ENCODE results near the gene CDT1.
"Not testable (repeated sequence)": the region's sequence is repeated elsewhere in the genome, so short reads cannot be mapped to it uniquely, and the experiment has no call there.

The CDT1 gene

DNA sequence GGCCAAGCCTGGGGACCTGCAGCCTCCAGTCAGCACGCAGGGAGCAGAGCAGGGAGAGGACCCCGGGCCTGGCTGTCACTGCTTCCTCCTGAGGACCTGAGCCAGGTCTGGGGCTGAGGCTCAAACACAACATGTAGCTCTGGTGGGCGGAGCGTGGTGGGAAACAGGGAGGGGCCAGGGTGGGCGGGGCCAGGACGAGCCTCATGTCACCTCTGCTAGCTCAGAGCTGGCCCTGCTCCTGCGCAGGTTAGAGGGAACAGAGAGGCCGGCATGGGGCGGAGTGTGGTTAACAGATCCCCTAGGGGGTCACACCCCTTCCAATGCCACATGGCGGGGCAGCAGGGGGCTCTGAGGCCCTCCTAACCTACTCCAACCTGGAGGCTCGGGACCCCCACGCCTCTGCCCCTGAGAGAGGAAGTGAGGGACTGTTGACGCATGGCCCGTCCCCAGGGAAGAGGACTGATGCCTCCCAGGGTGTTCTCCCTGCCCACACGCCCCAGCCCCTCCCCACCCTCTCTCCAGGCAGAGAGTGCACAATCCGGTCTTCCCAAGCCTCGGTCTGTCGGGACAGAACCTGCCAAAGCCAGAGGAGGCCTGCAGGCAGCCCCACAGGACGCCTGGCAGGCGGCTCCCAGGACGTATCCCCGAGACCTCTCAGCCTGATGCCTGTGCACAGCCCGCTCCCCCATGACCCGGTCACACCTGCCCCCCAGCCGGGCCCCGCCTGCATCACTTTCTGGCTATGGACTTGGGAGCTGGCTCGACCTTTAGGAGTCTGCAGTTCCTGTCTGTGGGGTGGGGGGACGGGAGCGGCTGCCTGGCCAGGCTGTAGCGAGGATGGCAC, 33.8 kb upstream of the CDT1 start:
- no peak for DNase-seq (ENCODE audit: low read depth, low spot score)
- no peaks in the 10 kb centered on the region for H3K36me3 ChIP-seq (ENCODE audit: control insufficient read depth, insufficient read depth, low read length)
- H3K27me3 ChIP-seq (ENCODE audit: control insufficient read depth, insufficient read depth, low read length): no peaks in the 10 kb centered on the region
- H3K4me3 ChIP-seq (ENCODE audit: low read length): no peak overlapping the region
- WGBS (ENCODE audit: insufficient coverage, insufficient read length): no CpG with 5 or more reads among the region's 30 CpGs
- H3K9me3 ChIP-seq (ENCODE audit: control insufficient read depth, insufficient read depth, low read length): no peaks in the 10 kb centered on the region
- H3K4me1 ChIP-seq (ENCODE audit: control insufficient read depth, insufficient read depth, low read length): peaks cover 22% of the 10 kb centered on the region
- H3K27ac ChIP-seq (ENCODE audit: low read length): no peak overlapping the region

DNA sequence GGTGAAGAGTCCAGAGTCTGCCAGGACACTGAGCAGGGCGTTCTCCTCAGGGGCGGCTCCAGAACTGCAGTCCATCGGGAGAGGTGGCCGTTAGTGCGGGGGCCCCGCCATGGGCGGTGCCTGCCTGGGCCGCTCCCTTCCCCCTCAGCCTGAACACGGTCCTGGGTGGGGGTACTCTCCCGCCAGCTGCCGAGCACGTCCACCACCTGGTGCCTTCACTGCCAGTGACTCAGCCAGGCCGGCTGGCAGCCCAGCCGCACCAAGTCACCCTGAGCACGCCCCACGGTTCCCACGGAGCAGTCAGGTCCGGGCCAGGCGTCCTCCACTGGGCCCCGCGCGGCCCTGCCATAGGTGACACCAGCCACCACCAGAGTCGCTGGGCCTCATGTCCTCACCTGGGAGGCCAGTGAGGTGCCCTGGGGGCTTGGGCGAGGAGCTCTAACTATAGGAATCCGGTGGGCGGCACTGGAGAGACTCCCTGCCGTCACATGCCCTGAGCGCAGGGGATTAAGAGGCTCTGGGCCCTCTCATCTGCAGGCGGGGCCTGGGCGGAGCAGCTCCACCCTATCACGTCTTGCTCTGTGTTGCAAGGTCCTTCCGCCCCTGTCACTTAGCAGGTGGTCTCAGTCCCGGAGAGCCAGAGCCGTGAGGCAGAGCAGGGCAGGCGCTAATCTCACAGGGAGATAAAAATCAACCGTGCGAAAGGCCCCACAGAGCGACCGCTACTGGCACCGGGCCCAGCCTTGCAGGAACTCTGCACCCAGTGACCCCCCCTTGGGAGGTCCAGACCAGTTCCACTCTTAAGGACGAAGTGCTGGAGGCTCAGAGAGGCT, 32.9 kb upstream of the CDT1 start:
- no peaks in the 10 kb centered on the region for H3K9me3 ChIP-seq (ENCODE audit: control insufficient read depth, insufficient read depth, low read length)
- no peak for DNase-seq (ENCODE audit: low read depth, low spot score)
- H3K4me1 ChIP-seq (ENCODE audit: control insufficient read depth, insufficient read depth, low read length): peaks cover 19% of the 10 kb centered on the region
- no peaks in the 10 kb centered on the region for H3K27me3 ChIP-seq (ENCODE audit: control insufficient read depth, insufficient read depth, low read length)
- no peak overlapping the region for H3K4me3 ChIP-seq (ENCODE audit: low read length)
- no CpG with 5 or more reads among the region's 41 CpGs for WGBS (ENCODE audit: insufficient coverage, insufficient read length)
- no peaks in the 10 kb centered on the region for H3K36me3 ChIP-seq (ENCODE audit: control insufficient read depth, insufficient read depth, low read length)
- no peak overlapping the region for H3K27ac ChIP-seq (ENCODE audit: low read length)

GRCh38 chr16:88771294-88771772, 32.3 kb upstream of the CDT1 start:
- no peaks in the 10 kb centered on the region for H3K36me3 ChIP-seq (ENCODE audit: control insufficient read depth, insufficient read depth, low read length)
- no peak overlapping the region for H3K4me3 ChIP-seq (ENCODE audit: low read length)
- no peak overlapping the region for H3K27ac ChIP-seq (ENCODE audit: low read length)
- no CpG with 5 or more reads among the region's 19 CpGs for WGBS (ENCODE audit: insufficient coverage, insufficient read length)
- H3K9me3 ChIP-seq (ENCODE audit: control insufficient read depth, insufficient read depth, low read length): no peaks in the 10 kb centered on the region
- H3K4me1 ChIP-seq (ENCODE audit: control insufficient read depth, insufficient read depth, low read length): peaks cover 19% of the 10 kb centered on the region
- H3K27me3 ChIP-seq (ENCODE audit: control insufficient read depth, insufficient read depth, low read length): no peaks in the 10 kb centered on the region
- no peak for DNase-seq (ENCODE audit: low read depth, low spot score)

GRCh38 chr16:88771781-88772180, 31.8 kb upstream of the CDT1 start:
- not testable (repeated sequence) for H3K27ac ChIP-seq (ENCODE audit: low read length); H3K36me3 ChIP-seq (ENCODE audit: control insufficient read depth, insufficient read depth, low read length); H3K27me3 ChIP-seq (ENCODE audit: control insufficient read depth, insufficient read depth, low read length); DNase-seq (ENCODE audit: low read depth, low spot score); H3K4me3 ChIP-seq (ENCODE audit: low read length); H3K9me3 ChIP-seq (ENCODE audit: control insufficient read depth, insufficient read depth, low read length)
- peaks cover 19% of the 10 kb centered on the region for H3K4me1 ChIP-seq (ENCODE audit: control insufficient read depth, insufficient read depth, low read length)
- WGBS (ENCODE audit: insufficient coverage, insufficient read length): no CpG with 5 or more reads among the region's 23 CpGs

GRCh38 chr16:88772871-88773811, 30.4 kb upstream of the CDT1 start:
- H3K9me3 ChIP-seq (ENCODE audit: control insufficient read depth, insufficient read depth, low read length): no peaks in the 10 kb centered on the region
- H3K4me1 ChIP-seq (ENCODE audit: control insufficient read depth, insufficient read depth, low read length): peaks cover 21% of the 10 kb centered on the region
- WGBS (ENCODE audit: insufficient coverage, insufficient read length): no CpG with 5 or more reads among the region's 29 CpGs
- no peak overlapping the region for H3K27ac ChIP-seq (ENCODE audit: low read length)
- H3K36me3 ChIP-seq (ENCODE audit: control insufficient read depth, insufficient read depth, low read length): no peaks in the 10 kb centered on the region
- H3K4me3 ChIP-seq (ENCODE audit: low read length): no peak overlapping the region
- no peak for DNase-seq (ENCODE audit: low read depth, low spot score)
- H3K27me3 ChIP-seq (ENCODE audit: control insufficient read depth, insufficient read depth, low read length): no peaks in the 10 kb centered on the region

DNA sequence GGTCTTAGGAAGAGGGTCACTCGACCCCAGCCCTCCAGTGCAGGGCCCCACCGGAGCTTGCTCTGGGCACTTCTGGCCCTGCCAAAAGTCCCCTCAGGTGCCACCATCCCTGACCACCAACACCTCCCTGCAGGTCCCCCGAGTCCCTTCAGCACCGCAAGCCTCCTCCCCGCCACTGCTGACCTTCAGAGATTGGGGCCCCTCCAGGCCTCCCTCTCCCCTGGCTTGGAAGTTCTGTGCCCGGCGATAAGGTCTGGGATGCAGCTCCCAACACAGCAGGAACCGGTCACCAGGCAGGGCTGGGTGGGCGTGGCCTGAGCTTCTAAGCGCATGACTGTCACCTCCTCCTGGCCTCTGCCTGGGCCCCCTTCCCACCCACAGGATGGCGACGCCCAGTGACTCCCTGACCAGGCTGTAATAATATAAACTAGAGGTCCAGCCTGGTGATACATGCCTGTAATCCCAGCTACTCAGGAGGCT, 29.7 kb upstream of the CDT1 start:
- no peak overlapping the region for H3K4me3 ChIP-seq (ENCODE audit: low read length)
- no peaks in the 10 kb centered on the region for H3K27me3 ChIP-seq (ENCODE audit: control insufficient read depth, insufficient read depth, low read length)
- WGBS (ENCODE audit: insufficient coverage, insufficient read length): no CpG with 5 or more reads among the region's 12 CpGs
- H3K4me1 ChIP-seq (ENCODE audit: control insufficient read depth, insufficient read depth, low read length): peaks cover 19% of the 10 kb centered on the region
- no peak overlapping the region for H3K27ac ChIP-seq (ENCODE audit: low read length)
- H3K36me3 ChIP-seq (ENCODE audit: control insufficient read depth, insufficient read depth, low read length): no peaks in the 10 kb centered on the region
- no peaks in the 10 kb centered on the region for H3K9me3 ChIP-seq (ENCODE audit: control insufficient read depth, insufficient read depth, low read length)
- DNase-seq (ENCODE audit: low read depth, low spot score): no peak

DNA sequence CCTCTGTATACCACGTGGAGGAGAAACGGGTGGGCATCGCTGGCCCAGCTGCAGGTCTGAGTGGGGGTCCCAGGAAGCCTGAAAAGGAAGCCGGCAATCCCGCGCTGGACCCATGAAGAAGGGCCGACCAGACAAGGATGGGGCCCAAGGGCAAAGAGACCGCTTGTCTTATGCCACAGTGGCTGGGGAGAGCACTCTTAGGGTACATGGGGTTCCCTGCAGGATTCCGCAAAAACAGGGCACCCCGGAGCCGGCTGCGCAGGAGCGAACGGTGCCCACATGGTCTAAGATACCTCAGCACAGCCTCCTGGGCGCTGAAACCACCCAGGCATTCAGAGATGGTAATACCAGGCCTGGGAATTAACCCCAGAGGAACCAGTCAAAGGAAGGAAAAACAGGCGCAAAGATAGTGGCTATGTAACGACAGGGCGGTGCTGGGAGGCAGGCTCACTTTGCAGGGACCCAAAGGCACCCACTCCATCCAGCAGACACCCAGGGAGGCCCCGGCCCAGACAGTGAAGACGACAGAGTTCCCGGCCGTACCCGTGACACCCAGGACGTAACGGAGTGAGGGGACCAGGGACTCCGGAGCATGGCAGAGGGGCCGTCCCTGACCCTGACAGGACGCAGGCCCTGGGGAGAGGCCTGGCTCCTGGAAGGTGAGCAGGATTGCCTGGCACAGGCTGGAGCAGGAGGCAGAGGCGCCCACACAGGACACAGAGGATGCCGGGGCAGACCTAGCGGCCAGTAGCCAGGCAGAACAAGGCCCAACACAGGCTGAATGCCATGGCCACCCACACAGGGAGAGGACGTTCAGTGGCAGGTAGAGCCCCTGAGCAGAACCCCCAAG, 28.8 kb upstream of the CDT1 start:
- Histone ChIP-seq H3K9me3 (ENCODE audit: control insufficient read depth, insufficient read depth, low read length) (no peaks in the 10 kb centered on the region), H3K36me3 (ENCODE audit: control insufficient read depth, insufficient read depth, low read length) (no peaks in the 10 kb centered on the region), H3K4me3 (ENCODE audit: low read length) (no peak overlapping the region), H3K27ac (ENCODE audit: low read length) (no peak overlapping the region), H3K4me1 (ENCODE audit: control insufficient read depth, insufficient read depth, low read length) (peaks cover 17% of the 10 kb centered on the region), H3K27me3 (ENCODE audit: control insufficient read depth, insufficient read depth, low read length) (no peaks in the 10 kb centered on the region)
- no CpG with 5 or more reads among the region's 32 CpGs for WGBS (ENCODE audit: insufficient coverage, insufficient read length)
- no peak for DNase-seq (ENCODE audit: low read depth, low spot score)

- no peaks in the 10 kb centered on the region for H3K36me3 ChIP-seq (ENCODE audit: control insufficient read depth, insufficient read depth, low read length)
- H3K4me1 ChIP-seq (ENCODE audit: control insufficient read depth, insufficient read depth, low read length): peaks cover 12% of the 10 kb centered on the region
- no peak overlapping the region for H3K4me3 ChIP-seq (ENCODE audit: low read length)
- H3K27ac ChIP-seq (ENCODE audit: low read length): no peak overlapping the region
- H3K27me3 ChIP-seq (ENCODE audit: control insufficient read depth, insufficient read depth, low read length): no peaks in the 10 kb centered on the region
- WGBS (ENCODE audit: insufficient coverage, insufficient read length): no CpG with 5 or more reads among the region's 18 CpGs
- H3K9me3 ChIP-seq (ENCODE audit: control insufficient read depth, insufficient read depth, low read length): no peaks in the 10 kb centered on the region
- DNase-seq (ENCODE audit: low read depth, low spot score): no peak
These were observed 27.8 kb upstream of the CDT1 start for GRCh38 chr16:88775825-88776224.

GRCh38 chr16:88777471-88778270, 25.9 kb upstream of the CDT1 start:
- no peaks in the 10 kb centered on the region for H3K36me3 ChIP-seq (ENCODE audit: control insufficient read depth, insufficient read depth, low read length)
- no peaks in the 10 kb centered on the region for H3K9me3 ChIP-seq (ENCODE audit: control insufficient read depth, insufficient read depth, low read length)
- H3K27ac ChIP-seq (ENCODE audit: low read length): no peak overlapping the region
- peaks cover 8% of the 10 kb centered on the region; the same call in 1 of the 2 replicates for H3K4me1 ChIP-seq (ENCODE audit: control insufficient read depth, insufficient read depth, low read length)
- no peak for DNase-seq (ENCODE audit: low read depth, low spot score)
- no peaks in the 10 kb centered on the region for H3K27me3 ChIP-seq (ENCODE audit: control insufficient read depth, insufficient read depth, low read length)
- no CpG with 5 or more reads among the region's 34 CpGs for whole genome bisulfite sequencing (ENCODE audit: insufficient coverage, insufficient read length)
- H3K4me3 ChIP-seq (ENCODE audit: low read length): no peak overlapping the region
